ENCODE measurements around the gene KRTAP10-8. TPM values are rescaled to one million over a fixed set of nuclear protein-coding genes. Genes with fewer than 3 reads are reported as not detected.
A peak's percentile ranks its signal among the peaks of the same experiment; 100 is the strongest.
"Not testable (repeated sequence)": the region's sequence is repeated elsewhere in the genome, so short reads cannot be mapped to it uniquely, and the experiment has no call there.

KRTAP10-8 gene
- total and polyA plus RNA-seq, 2 experiments from 2014 or later = not detected

GRCh38 chr21:44637018-44637850 lies 25.4 kb downstream of the KRTAP10-8 start, which contains the start of gene KRTAP10-10:
TSS of gene KRTAP10-10 (plus strand) at chr21:44637356. CDS start at chr21:44637418, 62 bp downstream.
- H3K4me1 Mint-ChIP-seq = peaks cover 3% of the 10 kb centered on the region; the same call in 2 of the 3 replicates
- no peak within 1 kb of the TSS for H3K4me3 ChIP-seq
- H3F3A ChIP-seq (replicated peaks; ENCODE audit: low read depth) = no peaks in the 10 kb centered on the region
- H3K27me3 Mint-ChIP-seq (ENCODE audit: insufficient read depth, low read depth, poor library complexity) = peaks cover 8% of the 10 kb centered on the region
- 0 out of 2 replicates have a peak, but pooled peaks cover 5% of the 10 kb centered on the region for H3K36me3 ChIP-seq (ENCODE audit: insufficient read depth)
- H3K4me1 ChIP-seq (ENCODE audit: insufficient read depth) = no peaks in the 10 kb centered on the region
- H3K36me3 Mint-ChIP-seq (ENCODE audit: low read depth) = no peaks in the 10 kb centered on the region; the same call in 1 of the 3 replicates
- no peak for DNase-seq (ENCODE audit: low spot score)
- no peaks in the 10 kb centered on the region for H4K20me1 ChIP-seq (replicated peaks; ENCODE audit: insufficient read depth)
- no peaks in the 10 kb centered on the region for H3K79me2 ChIP-seq (replicated peaks; ENCODE audit: insufficient read depth)
- H3K9me2 ChIP-seq (ENCODE audit: insufficient read depth) = no peaks in the 10 kb centered on the region
- H3K4me2 ChIP-seq = no peak within 1 kb of the TSS
- H3K4me3 Mint-ChIP-seq = no peak within 1 kb of the TSS
- no peak within 1 kb of the TSS for H2AFZ ChIP-seq
- TF ChIP-seq, protein P1, sequence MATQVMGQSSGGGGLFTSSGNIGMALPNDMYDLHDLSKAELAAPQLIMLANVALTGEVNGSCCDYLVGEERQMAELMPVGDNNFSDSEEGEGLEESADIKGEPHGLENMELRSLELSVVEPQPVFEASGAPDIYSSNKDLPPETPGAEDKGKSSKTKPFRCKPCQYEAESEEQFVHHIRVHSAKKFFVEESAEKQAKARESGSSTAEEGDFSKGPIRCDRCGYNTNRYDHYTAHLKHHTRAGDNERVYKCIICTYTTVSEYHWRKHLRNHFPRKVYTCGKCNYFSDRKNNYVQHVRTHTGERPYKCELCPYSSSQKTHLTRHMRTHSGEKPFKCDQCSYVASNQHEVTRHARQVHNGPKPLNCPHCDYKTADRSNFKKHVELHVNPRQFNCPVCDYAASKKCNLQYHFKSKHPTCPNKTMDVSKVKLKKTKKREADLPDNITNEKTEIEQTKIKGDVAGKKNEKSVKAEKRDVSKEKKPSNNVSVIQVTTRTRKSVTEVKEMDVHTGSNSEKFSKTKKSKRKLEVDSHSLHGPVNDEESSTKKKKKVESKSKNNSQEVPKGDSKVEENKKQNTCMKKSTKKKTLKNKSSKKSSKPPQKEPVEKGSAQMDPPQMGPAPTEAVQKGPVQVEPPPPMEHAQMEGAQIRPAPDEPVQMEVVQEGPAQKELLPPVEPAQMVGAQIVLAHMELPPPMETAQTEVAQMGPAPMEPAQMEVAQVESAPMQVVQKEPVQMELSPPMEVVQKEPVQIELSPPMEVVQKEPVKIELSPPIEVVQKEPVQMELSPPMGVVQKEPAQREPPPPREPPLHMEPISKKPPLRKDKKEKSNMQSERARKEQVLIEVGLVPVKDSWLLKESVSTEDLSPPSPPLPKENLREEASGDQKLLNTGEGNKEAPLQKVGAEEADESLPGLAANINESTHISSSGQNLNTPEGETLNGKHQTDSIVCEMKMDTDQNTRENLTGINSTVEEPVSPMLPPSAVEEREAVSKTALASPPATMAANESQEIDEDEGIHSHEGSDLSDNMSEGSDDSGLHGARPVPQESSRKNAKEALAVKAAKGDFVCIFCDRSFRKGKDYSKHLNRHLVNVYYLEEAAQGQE (IDR thresholded peaks at IDR 0.05; ENCODE audit: unreplicated experiment) = no peak
- no peak for TF ChIP-seq ETS1 (IDR thresholded peaks at IDR 0.05)
- no peak for TF ChIP-seq STAT1 (IDR thresholded peaks at IDR 0.05; ENCODE audit: unreplicated experiment)
- no peak for TF ChIP-seq NANOG (IDR thresholded peaks at IDR 0.05; ENCODE audit: borderline replicate concordance)
- TF ChIP-seq CTCF (conservative IDR thresholded peaks at IDR 0.05; ENCODE audit: low read depth in 2 of 2) = no peak
- no peak for TF ChIP-seq EZH2 (IDR thresholded peaks at IDR 0.05; ENCODE audit: low read depth, unreplicated experiment)
- TF ChIP-seq EZH2phosphoT487 (IDR thresholded peaks at IDR 0.05; ENCODE audit: unreplicated experiment) = no peak
- TF ChIP-seq ZNF114 (CRISPR knock-in tag; IDR thresholded peaks at IDR 0.05) = no peak
- no peak within 1 kb of the TSS for H3K27ac Mint-ChIP-seq
- no peaks in the 10 kb centered on the region for H3K27me3 ChIP-seq (ENCODE audit: insufficient read depth)
- H3K27ac ChIP-seq (ENCODE audit: low read depth) = no peak within 1 kb of the TSS
- peak; percentile 52 for ATAC-seq
- H3K9me3 Mint-ChIP-seq = peaks cover 20% of the 10 kb centered on the region

DNA sequence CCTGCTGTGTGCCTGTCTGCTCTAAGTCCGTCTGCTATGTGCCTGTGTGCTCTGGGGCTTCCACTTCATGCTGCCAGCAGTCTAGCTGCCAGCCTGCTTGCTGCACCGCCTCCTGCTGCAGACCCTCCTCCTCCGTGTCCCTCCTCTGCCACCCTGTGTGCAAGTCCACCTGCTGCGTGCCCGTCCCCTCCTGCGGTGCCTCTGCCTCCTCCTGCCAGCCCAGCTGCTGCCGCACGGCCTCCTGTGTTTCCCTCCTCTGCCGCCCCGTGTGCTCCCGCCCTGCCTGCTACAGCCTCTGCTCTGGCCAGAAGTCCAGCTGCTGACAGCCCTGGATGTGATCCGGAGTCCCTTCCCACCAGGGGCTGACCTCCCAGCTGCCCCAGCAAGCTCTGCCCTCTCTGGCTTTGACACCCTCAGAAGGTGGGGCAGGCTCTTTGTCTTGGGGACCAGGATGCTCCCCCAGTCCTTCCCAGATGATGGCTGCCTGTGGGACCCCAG lies 26.0 kb downstream of the KRTAP10-8 start:
- H3K4me2 ChIP-seq; H3K79me2 ChIP-seq (replicated peaks; ENCODE audit: insufficient read depth); H3K27me3 ChIP-seq (ENCODE audit: insufficient read depth); H2AFZ ChIP-seq; ATAC-seq; H3K4me1 ChIP-seq (ENCODE audit: insufficient read depth); H3K36me3 ChIP-seq (ENCODE audit: insufficient read depth); H3K4me1 Mint-ChIP-seq; H3K27me3 Mint-ChIP-seq (ENCODE audit: insufficient read depth, low read depth, poor library complexity); H4K20me1 ChIP-seq (replicated peaks; ENCODE audit: insufficient read depth); H3K36me3 Mint-ChIP-seq (ENCODE audit: low read depth); H3K27ac Mint-ChIP-seq; H3F3A ChIP-seq (replicated peaks; ENCODE audit: low read depth); DNase-seq (ENCODE audit: low spot score); H3K4me3 Mint-ChIP-seq; H3K4me3 ChIP-seq; H3K27ac ChIP-seq (ENCODE audit: low read depth); H3K9me2 ChIP-seq (ENCODE audit: insufficient read depth): not testable (repeated sequence)
- peaks cover 16% of the 10 kb centered on the region; the same call in 2 of the 3 replicates for H3K9me3 Mint-ChIP-seq

DNA sequence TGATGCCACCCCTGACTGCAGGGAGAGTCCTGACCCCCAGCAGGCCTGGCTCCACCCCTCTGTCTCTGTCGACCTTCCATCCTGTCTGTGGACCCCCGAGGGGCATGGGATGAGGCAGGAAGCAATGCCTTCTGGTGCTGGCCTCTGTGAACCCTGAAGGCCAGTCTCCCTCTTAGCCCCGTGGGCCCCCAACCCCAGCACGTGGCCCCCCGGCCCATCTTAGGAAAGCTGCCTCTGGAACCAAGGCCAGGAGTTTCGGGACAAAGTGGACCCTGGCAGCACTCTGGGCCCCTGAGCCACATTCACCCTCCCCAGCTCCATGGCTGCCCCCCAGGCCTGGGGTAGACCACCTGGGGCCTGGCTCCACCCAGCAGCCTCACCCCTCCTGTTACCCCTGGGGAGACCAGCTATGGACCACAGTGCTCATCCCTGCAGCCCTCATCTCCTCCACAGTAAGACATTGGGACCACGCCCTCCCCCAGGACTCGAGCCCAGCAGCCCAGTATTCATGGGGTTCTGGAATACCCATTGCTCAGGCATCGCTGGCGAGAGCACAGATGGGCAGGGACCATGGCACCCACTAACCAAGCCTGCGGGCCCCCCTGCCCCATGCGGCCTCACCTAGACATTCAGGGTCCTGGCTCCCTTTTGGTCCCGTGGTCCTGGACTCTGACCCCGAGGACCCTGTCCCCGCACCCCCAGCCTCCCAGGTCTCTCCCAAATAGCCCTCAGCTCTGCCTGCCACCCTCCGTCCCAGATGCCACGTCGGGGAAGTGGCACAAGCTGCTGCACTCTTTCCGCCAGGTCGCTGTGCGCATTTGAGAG lies 26.8 kb downstream of the KRTAP10-8 start:
- DNase-seq (ENCODE audit: low spot score); H3K27ac Mint-ChIP-seq: not testable (repeated sequence)

More for the DNA sequence above, 26.8 kb downstream of the KRTAP10-8 start:
- H3K27me3 Mint-ChIP-seq (ENCODE audit: insufficient read depth, low read depth, poor library complexity); H3K4me1 ChIP-seq (ENCODE audit: insufficient read depth); H3K4me3 ChIP-seq; H3F3A ChIP-seq (replicated peaks; ENCODE audit: low read depth); H3K4me1 Mint-ChIP-seq; H3K36me3 Mint-ChIP-seq (ENCODE audit: low read depth); H3K9me2 ChIP-seq (ENCODE audit: insufficient read depth); ATAC-seq; H3K27ac ChIP-seq (ENCODE audit: low read depth); H3K4me2 ChIP-seq; H2AFZ ChIP-seq; H3K27me3 ChIP-seq (ENCODE audit: insufficient read depth); H3K79me2 ChIP-seq (replicated peaks; ENCODE audit: insufficient read depth); H4K20me1 ChIP-seq (replicated peaks; ENCODE audit: insufficient read depth); H3K4me3 Mint-ChIP-seq; H3K36me3 ChIP-seq (ENCODE audit: insufficient read depth): not testable (repeated sequence)
- H3K9me3 Mint-ChIP-seq = peaks cover 16% of the 10 kb centered on the region; the same call in 2 of the 3 replicates
